ENCODE measurements around the gene BTBD16. TPM values are rescaled to one million over a fixed set of nuclear protein-coding genes. Genes with fewer than 3 reads are reported as not detected.
A peak's percentile ranks its signal among the peaks of the same experiment; 100 is the strongest.

The BTBD16 gene
- total and polyA plus RNA-seq, 8 donors: 0.40 TPM; not detected in 7

- Histone ChIP-seq H3K4me1 (peaks cover 0 to 13% (median 2%) of the 10 kb centered on the region in 4 donors), H3K27ac (no peak overlapping the region), H3K4me3 (no peak overlapping the region), H3K9me3 (peaks cover 0 to 17% (median 8%) of the 10 kb centered on the region in 4 donors), H3K36me3 (peaks cover 0 to 49% (median 23%) of the 10 kb centered on the region in 4 donors), H3K27me3 (no peaks in the 10 kb centered on the region)
- no peak for DNase-seq
- intact Hi-C loops (cut with DNase I; ENCODE audit: low total_unique reads): no loop called here
- 89 to 97% (median 96%) methylated on average over 8 of the region's 8 CpGs for WGBS, 5 donors
- no peak for TF ChIP-seq CTCF (IDR thresholded peaks at IDR 0.05)
- no peak for TF ChIP-seq POLR2AphosphoS5 (IDR thresholded peaks at IDR 0.05)
- TF ChIP-seq EP300 (IDR thresholded peaks at IDR 0.05): no peak
- TF ChIP-seq POLR2A (IDR thresholded peaks at IDR 0.05): no peak
Observed at GRCh38 chr10:122264931-122265330, 6.2 kb upstream of the BTBD16 start.

- H3K27me3 ChIP-seq: no peaks in the 10 kb centered on the region
- peaks cover 0 to 17% (median 8%) of the 10 kb centered on the region in 4 donors for H3K9me3 ChIP-seq
- intact Hi-C loops (cut with DNase I; ENCODE audit: low total_unique reads): no loop called here
- TF ChIP-seq EP300 (IDR thresholded peaks at IDR 0.05): no peak
- TF ChIP-seq CTCF (IDR thresholded peaks at IDR 0.05): no peak
- no peak for TF ChIP-seq POLR2AphosphoS5 (IDR thresholded peaks at IDR 0.05)
- no peak for TF ChIP-seq POLR2A (IDR thresholded peaks at IDR 0.05)
- H3K36me3 ChIP-seq: peaks cover 0 to 51% (median 25%) of the 10 kb centered on the region in 4 donors
- WGBS, 5 donors: 79 to 84% (median 83%) methylated on average over 6 of the region's 6 CpGs
- H3K27ac ChIP-seq: no peak overlapping the region
- H3K4me3 ChIP-seq: no peak overlapping the region
- peaks cover 0 to 13% (median 2%) of the 10 kb centered on the region in 4 donors for H3K4me1 ChIP-seq
- DNase-seq: peak in 1 of 2 donors; percentile 42
Observed at GRCh38 chr10:122265896-122266295, 5.2 kb upstream of the BTBD16 start.

- Histone ChIP-seq H3K27me3 (no peaks in the 10 kb centered on the region), H3K27ac (no peak overlapping the region), H3K9me3 (peaks cover 0 to 3% (median 0%) of the 10 kb centered on the region in 4 donors), H3K36me3 (peaks cover 0 to 54% (median 24%) of the 10 kb centered on the region in 4 donors), H3K4me1 (peaks cover 0 to 13% (median 2%) of the 10 kb centered on the region in 4 donors), H3K4me3 (no peak overlapping the region)
- WGBS, 5 donors: 52 to 63% (median 54%) methylated on average over 12 to 14 of the region's 14 CpGs
- DNase-seq: peak; percentile 57 to 68
- intact Hi-C loops (cut with DNase I; ENCODE audit: low total_unique reads): no loop called here
- TF ChIP-seq POLR2A (IDR thresholded peaks at IDR 0.05) (no peak), POLR2AphosphoS5 (IDR thresholded peaks at IDR 0.05) (no peak), CTCF (IDR thresholded peaks at IDR 0.05) (peak in 4 of 7 experiments; percentile 39 to 89 (median 86)), EP300 (IDR thresholded peaks at IDR 0.05) (no peak)
Observed at GRCh38 chr10:122267849-122268737, 3.0 kb upstream of the BTBD16 start.

GRCh38 chr10:122269059-122269687 is 1.9 kb upstream of the BTBD16 start:
- Histone ChIP-seq H3K9me3 (no peaks in the 10 kb centered on the region), H3K27me3 (no peaks in the 10 kb centered on the region), H3K4me1 (peaks cover 0 to 8% (median under 1%) of the 10 kb centered on the region in 4 donors), H3K27ac (no peak overlapping the region), H3K36me3 (peaks cover 0 to 49% (median 24%) of the 10 kb centered on the region in 4 donors), H3K4me3 (no peak overlapping the region)
- TF ChIP-seq EP300 (IDR thresholded peaks at IDR 0.05) (no peak), POLR2A (IDR thresholded peaks at IDR 0.05) (no peak), CTCF (IDR thresholded peaks at IDR 0.05) (no peak), POLR2AphosphoS5 (IDR thresholded peaks at IDR 0.05) (no peak)
- WGBS, 5 donors: 69 to 85% (median 80%) methylated on average over 10 of the region's 10 CpGs
- no peak for DNase-seq
- intact Hi-C loops (cut with DNase I; ENCODE audit: low total_unique reads): no loop called here

Measured in stomach (tissue), 9 donors.